NCI-H526 treated with DMSO at 0.1 percent for 48 hours (cell line): ENCODE measurements around the gene PAAF1.
"Not testable (repeated sequence)": the region's sequence is repeated elsewhere in the genome, so short reads cannot be mapped to it uniquely, and the experiment has no call there.

Experiments used
- DNase-seq: peaks from one replicate; lab custom pipeline; 2025; lab: John Stamatoyannopoulos, UW

Gene PAAF1

GRCh38 chr11:73883856-73884255, 7.1 kb downstream of the PAAF1 start:
- no peak for DNase-seq

- DNase-seq, result no peak
Measured at GRCh38 chr11:73888244-73888643, 11.4 kb downstream of the PAAF1 start.

GRCh38 chr11:73889019-73889418, 12.2 kb downstream of the PAAF1 start:
- no peak for DNase-seq

- DNase-seq, result no peak
Measured at GRCh38 chr11:73889536-73889935, 12.7 kb downstream of the PAAF1 start.

DNA sequence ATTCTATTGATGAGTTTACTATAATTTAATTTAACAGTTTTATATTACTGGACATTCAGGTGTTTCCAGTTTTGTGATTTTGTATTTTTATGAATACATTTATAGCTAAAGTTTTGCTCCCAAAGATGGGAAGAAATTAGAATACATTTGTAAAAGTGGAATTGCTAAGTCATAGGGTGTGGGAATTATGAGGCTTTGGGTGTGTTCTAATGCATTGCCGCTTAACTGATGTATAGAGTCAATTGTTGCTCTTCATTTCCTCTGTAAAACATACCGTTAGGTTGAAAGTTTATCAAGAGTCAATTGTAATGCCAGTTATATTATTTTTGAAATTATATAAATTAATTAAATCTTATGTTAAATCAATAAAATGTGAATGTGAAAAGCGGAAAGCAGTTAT, 16.2 kb downstream of the PAAF1 start:
- no peak for DNase-seq

GRCh38 chr11:73894725-73895335, 18.0 kb downstream of the PAAF1 start:
- DNase-seq, result no peak

DNA sequence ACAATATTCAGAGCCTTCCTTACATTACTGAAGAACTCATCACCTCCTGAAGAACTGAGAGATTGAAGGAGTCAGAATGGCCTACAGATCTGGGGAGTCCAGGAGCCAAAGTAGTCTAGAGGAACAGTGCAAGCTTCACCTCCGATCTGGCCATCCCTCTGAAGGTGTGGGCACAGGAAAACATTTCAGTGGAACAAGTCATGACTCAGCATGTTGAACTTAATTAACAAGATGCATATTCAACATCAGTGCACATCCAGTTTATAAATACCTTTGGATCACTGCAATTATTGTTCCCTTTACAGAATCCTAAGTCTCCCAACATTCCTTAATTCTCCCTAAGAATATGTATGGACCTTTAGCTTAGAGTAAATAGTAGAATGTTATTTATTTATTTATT, 25.5 kb downstream of the PAAF1 start:
- no peak for DNase-seq

- no peak for DNase-seq
Measured at GRCh38 chr11:73907191-73907590, 30.4 kb downstream of the PAAF1 start.

DNA sequence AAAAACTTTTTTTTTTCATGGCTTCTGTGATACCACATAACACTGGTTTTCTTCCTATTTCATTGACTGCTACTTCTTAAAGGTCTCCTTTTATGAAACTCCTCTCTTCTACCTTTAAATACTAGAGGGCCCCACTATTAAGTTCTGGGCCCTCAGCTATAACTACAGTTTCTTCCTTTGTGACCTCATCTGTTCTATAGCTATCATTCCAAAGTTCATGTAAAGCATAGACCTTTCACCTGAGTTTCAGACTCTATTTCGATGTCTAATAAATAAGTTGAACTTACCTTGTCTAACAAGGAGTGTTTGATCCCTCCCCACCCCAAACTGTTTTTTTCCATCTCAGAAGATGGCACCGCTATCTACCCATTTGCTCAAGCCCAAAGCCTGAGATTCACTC, 35.2 kb downstream of the PAAF1 start:
- DNase-seq, result no peak

GRCh38 chr11:73913472-73913871, 36.7 kb downstream of the PAAF1 start:
- no peak for DNase-seq

- DNase-seq, result no peak
Measured at GRCh38 chr11:73914284-73914683, 37.5 kb downstream of the PAAF1 start.

- DNase-seq, result no peak
Measured at GRCh38 chr11:73916435-73916834, 39.6 kb downstream of the PAAF1 start.

GRCh38 chr11:73921180-73921579, 44.4 kb downstream of the PAAF1 start:
- DNase-seq, result no peak

GRCh38 chr11:73929388-73929787, 52.6 kb downstream of the PAAF1 start:
- DNase-seq, result no peak

DNA sequence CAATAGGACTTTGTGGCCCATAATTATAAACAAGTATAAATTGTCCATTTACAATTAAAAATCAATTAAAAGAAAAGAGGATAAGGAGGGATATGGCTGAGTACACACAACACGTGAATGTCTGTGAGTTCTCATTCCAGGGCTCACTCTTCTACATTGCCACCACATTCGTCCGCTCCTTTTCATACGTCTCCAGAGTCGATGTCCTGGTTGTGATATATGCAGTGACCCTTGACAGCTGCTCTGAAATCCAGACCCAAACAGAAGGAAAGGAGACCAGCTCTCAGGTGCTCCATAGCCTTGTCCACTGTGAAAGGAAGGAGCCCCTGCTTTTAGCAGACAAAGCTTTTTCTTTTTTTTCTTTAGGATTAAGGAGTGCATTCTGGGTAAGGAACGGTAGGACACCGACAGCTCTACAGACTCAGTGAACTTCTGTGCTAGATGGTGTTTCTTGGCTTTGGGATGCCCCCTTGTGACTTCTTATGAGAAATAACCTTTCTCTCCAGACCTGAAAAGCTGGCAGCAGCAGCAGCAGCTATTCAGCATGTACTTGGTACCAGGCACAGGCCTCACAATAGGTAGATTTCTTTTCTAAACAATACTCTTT, 54.3 kb downstream of the PAAF1 start:
- DNase-seq, result peak; percentile 50

- DNase-seq, result no peak
Measured at GRCh38 chr11:73931951-73932350, 55.2 kb downstream of the PAAF1 start.

DNA sequence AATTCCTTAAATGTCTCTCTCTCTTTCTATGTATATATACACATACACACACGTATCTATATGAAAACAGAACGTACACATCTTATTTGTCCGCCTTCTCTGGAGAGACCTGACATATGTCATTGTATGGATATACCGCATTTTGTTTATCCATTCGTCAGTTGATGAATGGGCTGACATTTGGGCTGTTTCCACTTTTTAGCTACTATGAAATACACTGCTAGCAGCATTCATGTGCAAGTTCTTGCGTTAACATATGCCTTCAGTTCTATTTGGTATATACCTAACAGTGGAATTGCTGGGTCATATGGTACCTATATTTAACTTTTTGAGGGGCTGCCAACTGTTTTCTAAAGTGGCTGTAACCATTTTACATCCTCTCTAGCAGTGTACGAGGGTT, 56.0 kb downstream of the PAAF1 start:
- DNase-seq, result no peak

- DNase-seq, result not testable (repeated sequence)
Measured at GRCh38 chr11:73936047-73936446, 59.2 kb downstream of the PAAF1 start.

GRCh38 chr11:73939096-73939495, 62.3 kb downstream of the PAAF1 start:
- DNase-seq, result no peak

DNA sequence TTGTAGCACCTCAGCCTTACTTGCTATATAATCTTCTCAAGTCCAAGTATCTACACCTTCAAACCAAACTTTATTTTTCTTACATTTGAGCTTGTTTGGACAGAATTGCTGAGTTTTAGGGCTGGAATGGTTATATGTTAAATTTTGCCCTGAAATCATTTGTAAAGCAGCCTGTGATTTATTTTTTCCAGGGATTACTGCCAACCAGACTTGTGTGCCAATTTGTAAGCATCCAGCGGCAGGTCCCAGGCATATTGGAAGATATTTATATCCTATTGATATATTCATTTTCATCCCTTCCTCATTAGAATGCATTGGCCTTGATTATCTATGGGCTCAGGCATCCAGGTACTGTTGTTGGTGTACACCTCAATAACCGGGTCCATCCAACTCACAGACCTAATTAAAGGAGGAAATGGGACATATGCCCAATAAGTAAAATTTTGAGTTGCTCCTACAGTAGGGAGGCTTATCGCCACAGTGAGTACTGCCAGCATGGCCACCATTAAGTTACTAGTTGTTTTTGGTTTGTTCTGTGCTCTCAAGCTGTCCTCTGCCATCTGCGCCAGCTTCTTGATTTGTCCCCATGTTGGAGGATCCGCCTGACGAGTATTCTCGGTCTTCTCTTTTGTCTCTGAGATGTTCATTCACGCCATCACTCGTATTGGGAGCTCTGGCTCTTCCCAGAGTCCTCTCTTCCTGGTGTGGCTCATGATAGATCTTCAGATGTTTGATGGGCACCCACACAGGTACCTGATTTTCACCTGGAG, 64.2 kb downstream of the PAAF1 start:
- DNase-seq, result no peak

DNA sequence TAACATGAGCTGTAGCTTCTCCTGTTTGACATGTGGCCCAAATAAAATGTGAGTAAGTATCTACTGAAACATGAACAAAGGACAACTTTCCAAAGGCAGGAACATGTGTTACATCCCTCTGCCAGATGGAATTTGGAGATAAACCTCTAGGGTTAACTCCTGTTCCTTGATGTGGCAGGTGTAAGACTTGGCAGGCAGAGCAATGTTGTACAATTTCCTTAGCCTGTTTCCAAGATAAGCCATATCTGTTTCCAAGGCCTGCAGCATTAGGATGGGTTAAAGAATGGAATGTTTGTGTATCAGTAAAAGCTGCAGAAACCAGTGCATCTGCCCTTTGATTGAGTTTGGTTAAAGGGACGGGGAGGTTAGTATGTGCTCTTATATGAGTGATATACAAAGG, 65.2 kb downstream of the PAAF1 start:
- DNase-seq, result no peak

DNA sequence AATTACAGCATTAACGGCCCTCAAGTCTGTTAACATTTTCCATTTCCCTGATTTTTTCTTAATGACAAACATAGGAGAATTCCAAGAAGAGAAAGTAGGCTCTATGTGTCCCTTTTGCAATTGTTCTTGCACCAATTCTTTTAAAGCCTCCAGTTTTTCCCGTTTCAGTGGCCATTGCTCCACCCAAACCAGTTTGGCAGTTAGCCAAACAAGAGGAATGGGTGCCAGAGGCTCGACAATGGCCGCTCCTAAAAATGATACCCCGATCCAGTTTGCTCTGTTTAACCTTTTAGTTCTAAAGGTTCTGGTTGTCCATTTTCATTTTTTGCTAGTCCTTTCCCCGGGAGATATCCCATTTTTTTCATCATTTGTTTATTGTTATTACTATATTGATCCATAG, 67.3 kb downstream of the PAAF1 start:
- no peak for DNase-seq

GRCh38 chr11:73944901-73945300, 68.1 kb downstream of the PAAF1 start:
- DNase-seq, result no peak
